GM21529 (cell line): ENCODE results near the gene TSKU.

ENCODE experiments used
- ATAC-seq: cut with Tn5 transposase; IDR thresholded peaks from one replicate; pipeline ENCODE4 v1.9.1; 2021; ENCODE audit not compliant: unreplicated experiment

The TSKU gene

DNA sequence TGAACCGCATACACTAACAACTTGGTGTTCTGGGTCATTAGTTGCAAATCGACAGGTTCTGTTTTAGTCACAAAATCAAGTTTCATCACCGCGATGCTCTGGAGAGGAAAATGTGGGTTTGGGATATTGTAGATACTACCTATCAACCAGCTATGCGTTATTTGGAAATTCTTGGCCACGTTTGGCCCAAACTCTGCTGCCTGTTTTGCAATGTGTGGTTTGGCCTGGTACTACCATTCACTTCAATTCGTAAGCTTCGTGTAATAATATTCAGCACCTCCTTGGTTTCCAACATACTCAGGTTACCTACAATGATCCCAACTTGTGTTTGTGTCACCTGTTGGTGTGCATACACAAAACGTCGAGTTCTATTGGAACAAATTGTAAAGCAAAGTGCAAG lies 61.4 kb downstream of the TSKU start:
- ATAC-seq, result no peak

GRCh38 chr11:76845069-76845468 lies 61.9 kb downstream of the TSKU start:
- no peak for ATAC-seq

GRCh38 chr11:76846441-76846840 lies 63.3 kb downstream of the TSKU start:
- ATAC-seq, result no peak
